ENCODE results near the gene IL1RAPL1.

Gene IL1RAPL1

GRCh38 chrX:29890646-29891200 is 1303.5 kb downstream of the IL1RAPL1 start:
- H3K36me3 ChIP-seq (ENCODE audit: control insufficient read depth, insufficient read depth, low read length): no peaks in the 10 kb centered on the region
- H3K9ac ChIP-seq (ENCODE audit: low read depth, low read length): no peak overlapping the region
- H3K27ac ChIP-seq (ENCODE audit: low read depth, low read length): no peak overlapping the region
- H3K27me3 ChIP-seq (ENCODE audit: control insufficient read depth, insufficient read depth, low read length): 0 out of 2 replicates have a peak, but pooled peaks cover 5% of the 10 kb centered on the region
- no peaks in the 10 kb centered on the region for H3K9me3 ChIP-seq (ENCODE audit: control insufficient read depth, insufficient read depth, low read length)
- H3K4me1 ChIP-seq (ENCODE audit: control insufficient read depth, insufficient read depth, low read length): no peaks in the 10 kb centered on the region
- no peak overlapping the region for H3K4me3 ChIP-seq (ENCODE audit: low read depth, low read length)

- Histone ChIP-seq H3K27ac (ENCODE audit: low read depth, low read length) (no peak overlapping the region), H3K36me3 (ENCODE audit: control insufficient read depth, insufficient read depth, low read length) (no peaks in the 10 kb centered on the region), H3K4me1 (ENCODE audit: control insufficient read depth, insufficient read depth, low read length) (peaks cover 6% of the 10 kb centered on the region; the same call in 1 of the 2 replicates), H3K9me3 (ENCODE audit: control insufficient read depth, insufficient read depth, low read length) (no peaks in the 10 kb centered on the region), H3K4me3 (ENCODE audit: low read depth, low read length) (no peak overlapping the region), H3K27me3 (ENCODE audit: control insufficient read depth, insufficient read depth, low read length) (no peaks in the 10 kb centered on the region; the same call in 1 of the 2 replicates), H3K9ac (ENCODE audit: low read depth, low read length) (no peak overlapping the region)
Measured at GRCh38 chrX:29902004-29902403, 1314.8 kb downstream of the IL1RAPL1 start.

DNA sequence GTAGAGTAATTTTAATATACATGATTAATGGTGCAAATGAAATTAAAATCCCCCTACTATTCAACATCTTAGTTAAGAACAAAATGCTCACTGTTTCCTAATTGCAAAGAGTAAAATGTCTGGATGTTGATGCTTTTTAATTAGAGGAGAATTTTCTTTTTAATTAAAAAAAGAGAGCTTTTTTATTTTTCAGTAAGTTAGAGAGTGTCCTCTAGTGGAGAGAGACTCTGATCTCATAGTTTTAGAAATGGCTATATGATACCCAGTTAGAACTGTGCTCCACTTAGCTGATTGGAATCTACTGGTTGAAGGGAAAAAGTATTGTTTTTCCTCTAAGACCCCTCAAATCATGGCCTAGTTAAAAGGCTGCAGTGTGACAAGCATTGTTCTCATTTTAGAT is 1316.1 kb downstream of the IL1RAPL1 start:
- H3K4me1 ChIP-seq (ENCODE audit: control insufficient read depth, insufficient read depth, low read length): peaks cover 6% of the 10 kb centered on the region; the same call in 1 of the 2 replicates
- no peak overlapping the region for H3K27ac ChIP-seq (ENCODE audit: low read depth, low read length)
- no peaks in the 10 kb centered on the region for H3K9me3 ChIP-seq (ENCODE audit: control insufficient read depth, insufficient read depth, low read length)
- no peak overlapping the region for H3K9ac ChIP-seq (ENCODE audit: low read depth, low read length)
- H3K4me3 ChIP-seq (ENCODE audit: low read depth, low read length): no peak overlapping the region
- no peaks in the 10 kb centered on the region; the same call in 1 of the 2 replicates for H3K27me3 ChIP-seq (ENCODE audit: control insufficient read depth, insufficient read depth, low read length)
- no peaks in the 10 kb centered on the region for H3K36me3 ChIP-seq (ENCODE audit: control insufficient read depth, insufficient read depth, low read length)

- H3K9me3 ChIP-seq (ENCODE audit: control insufficient read depth, insufficient read depth, low read length): no peaks in the 10 kb centered on the region
Measured at GRCh38 chrX:29911673-29912072, 1324.4 kb downstream of the IL1RAPL1 start.

GRCh38 chrX:29913647-29914046 is 1326.4 kb downstream of the IL1RAPL1 start:
- no peak overlapping the region for H3K27ac ChIP-seq (ENCODE audit: low read depth, low read length)
- H3K4me3 ChIP-seq (ENCODE audit: low read depth, low read length): no peak overlapping the region
- H3K36me3 ChIP-seq (ENCODE audit: control insufficient read depth, insufficient read depth, low read length): no peaks in the 10 kb centered on the region
- H3K27me3 ChIP-seq (ENCODE audit: control insufficient read depth, insufficient read depth, low read length): no peaks in the 10 kb centered on the region
- H3K4me1 ChIP-seq (ENCODE audit: control insufficient read depth, insufficient read depth, low read length): no peaks in the 10 kb centered on the region; the same call in 1 of the 2 replicates
- H3K9ac ChIP-seq (ENCODE audit: low read depth, low read length): no peak overlapping the region
- no peaks in the 10 kb centered on the region for H3K9me3 ChIP-seq (ENCODE audit: control insufficient read depth, insufficient read depth, low read length)

More at GRCh38 chrX:29911673-29912072, 1324.4 kb downstream of the IL1RAPL1 start:
- no peak overlapping the region for H3K4me3 ChIP-seq (ENCODE audit: low read depth, low read length)
- no peak overlapping the region for H3K27ac ChIP-seq (ENCODE audit: low read depth, low read length)
- H3K4me1 ChIP-seq (ENCODE audit: control insufficient read depth, insufficient read depth, low read length): no peaks in the 10 kb centered on the region; the same call in 1 of the 2 replicates
- H3K36me3 ChIP-seq (ENCODE audit: control insufficient read depth, insufficient read depth, low read length): no peaks in the 10 kb centered on the region
- H3K27me3 ChIP-seq (ENCODE audit: control insufficient read depth, insufficient read depth, low read length): no peaks in the 10 kb centered on the region
- no peak overlapping the region for H3K9ac ChIP-seq (ENCODE audit: low read depth, low read length)

- Histone ChIP-seq H3K9ac (ENCODE audit: low read depth, low read length) (no peak overlapping the region), H3K4me3 (ENCODE audit: low read depth, low read length) (no peak overlapping the region), H3K27me3 (ENCODE audit: control insufficient read depth, insufficient read depth, low read length) (no peaks in the 10 kb centered on the region), H3K9me3 (ENCODE audit: control insufficient read depth, insufficient read depth, low read length) (no peaks in the 10 kb centered on the region), H3K4me1 (ENCODE audit: control insufficient read depth, insufficient read depth, low read length) (peaks cover 41% of the 10 kb centered on the region), H3K36me3 (ENCODE audit: control insufficient read depth, insufficient read depth, low read length) (no peaks in the 10 kb centered on the region), H3K27ac (ENCODE audit: low read depth, low read length) (no peak overlapping the region)
Measured at GRCh38 chrX:29922607-29923006, 1335.4 kb downstream of the IL1RAPL1 start.

DNA sequence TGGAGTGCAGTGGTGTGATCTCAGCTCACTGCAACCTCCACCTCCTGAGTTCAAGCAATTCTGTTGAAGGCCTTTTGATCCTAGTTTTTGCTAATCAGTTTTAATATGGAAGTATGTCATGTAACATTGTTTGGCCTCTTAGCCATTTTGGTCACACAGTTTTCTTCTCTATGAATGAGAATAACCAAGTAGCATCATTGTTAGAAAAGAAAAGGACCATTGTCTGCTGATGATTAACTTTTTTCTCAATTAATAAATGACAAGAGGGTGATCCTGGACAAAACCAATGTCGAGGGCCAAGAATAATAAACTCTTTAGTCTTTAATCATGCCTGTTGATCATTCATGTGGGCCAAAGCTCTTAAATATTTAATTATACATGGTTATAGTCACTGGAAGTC is 1338.8 kb downstream of the IL1RAPL1 start:
- Histone ChIP-seq H3K9me3 (ENCODE audit: control insufficient read depth, insufficient read depth, low read length) (no peaks in the 10 kb centered on the region), H3K9ac (ENCODE audit: low read depth, low read length) (no peak overlapping the region), H3K27ac (ENCODE audit: low read depth, low read length) (no peak overlapping the region), H3K4me3 (ENCODE audit: low read depth, low read length) (no peak overlapping the region), H3K4me1 (ENCODE audit: control insufficient read depth, insufficient read depth, low read length) (peaks cover 27% of the 10 kb centered on the region), H3K27me3 (ENCODE audit: control insufficient read depth, insufficient read depth, low read length) (no peaks in the 10 kb centered on the region), H3K36me3 (ENCODE audit: control insufficient read depth, insufficient read depth, low read length) (no peaks in the 10 kb centered on the region)

DNA sequence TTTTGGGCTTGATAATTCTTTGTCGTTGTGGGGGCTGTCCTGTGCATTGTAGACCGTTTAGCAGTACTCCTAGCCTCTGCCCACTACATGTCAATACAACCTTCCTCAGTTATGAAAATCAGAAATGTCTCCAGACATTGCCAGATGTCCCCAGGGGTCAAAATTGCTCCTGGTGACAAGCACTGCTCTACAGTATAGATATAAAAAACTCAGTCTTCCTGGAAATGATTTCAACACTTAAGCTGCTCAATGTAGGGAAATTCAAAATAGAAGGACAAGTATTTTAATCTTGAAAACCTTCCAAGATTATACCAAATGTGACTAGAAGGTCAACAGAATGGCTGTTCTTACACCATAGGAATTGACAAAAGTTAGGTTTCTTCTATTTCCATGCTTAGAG is 1339.4 kb downstream of the IL1RAPL1 start:
- no peak overlapping the region for H3K27ac ChIP-seq (ENCODE audit: low read depth, low read length)
- H3K9ac ChIP-seq (ENCODE audit: low read depth, low read length): no peak overlapping the region
- no peaks in the 10 kb centered on the region for H3K36me3 ChIP-seq (ENCODE audit: control insufficient read depth, insufficient read depth, low read length)
- no peaks in the 10 kb centered on the region for H3K27me3 ChIP-seq (ENCODE audit: control insufficient read depth, insufficient read depth, low read length)
- H3K4me1 ChIP-seq (ENCODE audit: control insufficient read depth, insufficient read depth, low read length): peaks cover 21% of the 10 kb centered on the region
- H3K4me3 ChIP-seq (ENCODE audit: low read depth, low read length): no peak overlapping the region
- no peaks in the 10 kb centered on the region for H3K9me3 ChIP-seq (ENCODE audit: control insufficient read depth, insufficient read depth, low read length)

DNA sequence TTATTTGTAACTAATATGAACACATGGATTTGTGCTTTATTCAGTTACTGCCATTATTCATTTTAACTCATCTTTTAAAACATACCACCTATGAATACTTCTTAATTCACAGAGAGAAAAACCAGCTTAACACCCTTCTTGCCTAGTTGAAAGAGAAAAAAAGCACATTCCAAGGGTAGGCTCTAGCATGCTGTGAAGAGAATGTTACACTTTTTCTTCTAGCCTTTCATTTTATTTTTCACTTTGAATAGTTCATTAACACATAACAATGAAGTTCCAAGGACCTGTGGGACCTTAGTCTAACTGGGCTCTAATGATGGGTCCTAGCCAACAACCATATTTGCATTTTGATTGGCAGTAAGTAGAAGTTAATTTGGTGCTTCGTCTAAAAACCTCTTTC is 1348.2 kb downstream of the IL1RAPL1 start:
- Histone ChIP-seq H3K9ac (ENCODE audit: low read depth, low read length) (no peak overlapping the region), H3K9me3 (ENCODE audit: control insufficient read depth, insufficient read depth, low read length) (no peaks in the 10 kb centered on the region), H3K36me3 (ENCODE audit: control insufficient read depth, insufficient read depth, low read length) (no peaks in the 10 kb centered on the region), H3K4me3 (ENCODE audit: low read depth, low read length) (no peak overlapping the region), H3K27me3 (ENCODE audit: control insufficient read depth, insufficient read depth, low read length) (no peaks in the 10 kb centered on the region), H3K27ac (ENCODE audit: low read depth, low read length) (peak overlapping the region; percentile 42), H3K4me1 (ENCODE audit: control insufficient read depth, insufficient read depth, low read length) (peaks cover 34% of the 10 kb centered on the region)

- Histone ChIP-seq H3K9me3 (ENCODE audit: control insufficient read depth, insufficient read depth, low read length) (no peaks in the 10 kb centered on the region), H3K27ac (ENCODE audit: low read depth, low read length) (no peak overlapping the region), H3K4me3 (ENCODE audit: low read depth, low read length) (no peak overlapping the region), H3K27me3 (ENCODE audit: control insufficient read depth, insufficient read depth, low read length) (no peaks in the 10 kb centered on the region), H3K9ac (ENCODE audit: low read depth, low read length) (no peak overlapping the region), H3K36me3 (ENCODE audit: control insufficient read depth, insufficient read depth, low read length) (no peaks in the 10 kb centered on the region), H3K4me1 (ENCODE audit: control insufficient read depth, insufficient read depth, low read length) (peaks cover 19% of the 10 kb centered on the region)
Measured at GRCh38 chrX:29940750-29941149, 1353.5 kb downstream of the IL1RAPL1 start.

GRCh38 chrX:29941287-29941686 is 1354.0 kb downstream of the IL1RAPL1 start:
- Histone ChIP-seq H3K27me3 (ENCODE audit: control insufficient read depth, insufficient read depth, low read length) (no peaks in the 10 kb centered on the region), H3K9ac (ENCODE audit: low read depth, low read length) (no peak overlapping the region), H3K9me3 (ENCODE audit: control insufficient read depth, insufficient read depth, low read length) (no peaks in the 10 kb centered on the region), H3K4me1 (ENCODE audit: control insufficient read depth, insufficient read depth, low read length) (peaks cover 14% of the 10 kb centered on the region), H3K27ac (ENCODE audit: low read depth, low read length) (no peak overlapping the region), H3K36me3 (ENCODE audit: control insufficient read depth, insufficient read depth, low read length) (no peaks in the 10 kb centered on the region), H3K4me3 (ENCODE audit: low read depth, low read length) (no peak overlapping the region)
